Right lobe of liver (tissue), 6 donors: ENCODE measurements around the gene ADARB2. TPM values are rescaled to one million over a fixed set of nuclear protein-coding genes. Genes with fewer than 3 reads are reported as not detected.
A peak's percentile ranks its signal among the peaks of the same experiment; 100 is the strongest.

Experiments
- ATAC-seq, 4 donors: fragments of 200-7000 bp; cut with Tn5 transposase; one replicate each; pipeline ENCODE4 v1.9.1; 2020; ENCODE audit warnings: mild to moderate bottlenecking in 4 of 4, moderate library complexity in 4 of 4
- DNase-seq, 3 donors: peaks; one replicate each; pipeline ENCODE4 v3.0.0-alpha.2; 2020
- H3K27ac ChIP-seq, 3 donors: fragments of 200-600 bp; one replicate each; pipeline ENCODE4 v1.8.0; 2022
- H3K27me3 ChIP-seq, 2 donors: fragments of 200-600 bp; one replicate each; pipeline ENCODE4 v1.8.0; 2022
- H3K36me3 ChIP-seq, 4 donors: fragments of 200-600 bp; sonication (generic) in 1 of 4; one replicate each; pipeline versions ENCODE4 v1.5.1 to v1.8.0; 2017 to 2022; ENCODE audit warnings: control low read depth in 1 of 4
- H3K4me1 ChIP-seq, 4 donors: fragments of 200-600 bp; sonication (generic) in 1 of 4; one replicate each; pipeline versions ENCODE4 v1.5.1 to v1.8.0; 2017 to 2022; ENCODE audit warnings: control low read depth in 1 of 4
- H3K4me3 ChIP-seq, 3 donors: fragments of 200-600 bp; one replicate each; pipeline ENCODE4 v1.8.0; 2022
- H3K9me3 ChIP-seq, 4 donors: fragments of 200-600 bp; sonication (generic) in 1 of 4; one replicate each; pipeline versions ENCODE4 v1.5.1 to v1.8.0; 2017 to 2022; ENCODE audit warnings: control low read depth in 1 of 4
- POLR2A ChIP-seq: fragments of 450-650 bp; IDR thresholded peaks from one replicate; pipeline ENCODE4 v1.6.1; 2017; ENCODE audit warnings: antibody characterized with exemption, mild to moderate bottlenecking
- WGBS: methylation state at CpG from one replicate; pipeline ENCODE4 v1.1.6; 2018; ENCODE audit warnings: low coverage, low lambda C conversion rate; ENCODE audit not compliant: insufficient coverage; ENCODE audit errors: missing lambda C conversion rate; 5-methylcytosine and 5-hydroxymethylcytosine counted together
- intact Hi-C, 2 donors: fragments of 100-400 bp; cut with DNase I; formaldehyde crosslinking; loops; one replicate each; pipeline versions ENCODE4 v1.11.2 to v1.14.1; 2022
- total RNA-seq, 6 experiments: library from RNA; depleted of rRNA in 2 of 6; stranded (reverse); fragments of >200 nt in 2 of 6; fragmentation: NEBNext Ultra II Directional in 3 of 6; extraction: Animal tissue kit (Norgen Biotek cat#: 25700) in 3 of 6; gene quantifications; one replicate each; pipeline versions ENCODE4 v1.1.0 to v1.2.4, GENCODE V29; 2016 to 2023
- TF ChIP-seq, protein P1 (sequence below), 4 donors: fragments of 200-600 bp in 3 of 4; fragments of 450-650 bp in 1 of 4; IDR thresholded peaks; one replicate each; pipeline versions ENCODE4 v1.5.1 to v1.8.0; 2016 to 2022; ENCODE audit warnings: antibody characterized with exemption in 4 of 4, mild to moderate bottlenecking in 2 of 4
- donor health status: DM: no; HTN: yes; CAD: no.
- donor health status: DM: no; HTN: no; CAD: no.
- donor health status: DM: no; HTN: no; CAD: no.
- donor health status: DM: no; HTN: yes; CAD: no.
- donor health status: DM: no; HTN: yes; CAD: no.

Gene ADARB2
- total RNA-seq, 6 experiments from 2014 or later = 0.07 to 0.68 (median 0.42) TPM

- ATAC-seq (no peak), DNase-seq (no peak)
- Histone ChIP-seq H3K27ac (no peak overlapping the region), H3K4me1 (no peaks in the 10 kb centered on the region), H3K9me3 (no peaks in the 10 kb centered on the region), H3K27me3 (no peaks in the 10 kb centered on the region), H3K36me3 (no peaks in the 10 kb centered on the region), H3K4me3 (no peak overlapping the region)
- intact Hi-C loops = no loop called here
- TF ChIP-seq POLR2A = no peak
- TF ChIP-seq, protein P1, sequence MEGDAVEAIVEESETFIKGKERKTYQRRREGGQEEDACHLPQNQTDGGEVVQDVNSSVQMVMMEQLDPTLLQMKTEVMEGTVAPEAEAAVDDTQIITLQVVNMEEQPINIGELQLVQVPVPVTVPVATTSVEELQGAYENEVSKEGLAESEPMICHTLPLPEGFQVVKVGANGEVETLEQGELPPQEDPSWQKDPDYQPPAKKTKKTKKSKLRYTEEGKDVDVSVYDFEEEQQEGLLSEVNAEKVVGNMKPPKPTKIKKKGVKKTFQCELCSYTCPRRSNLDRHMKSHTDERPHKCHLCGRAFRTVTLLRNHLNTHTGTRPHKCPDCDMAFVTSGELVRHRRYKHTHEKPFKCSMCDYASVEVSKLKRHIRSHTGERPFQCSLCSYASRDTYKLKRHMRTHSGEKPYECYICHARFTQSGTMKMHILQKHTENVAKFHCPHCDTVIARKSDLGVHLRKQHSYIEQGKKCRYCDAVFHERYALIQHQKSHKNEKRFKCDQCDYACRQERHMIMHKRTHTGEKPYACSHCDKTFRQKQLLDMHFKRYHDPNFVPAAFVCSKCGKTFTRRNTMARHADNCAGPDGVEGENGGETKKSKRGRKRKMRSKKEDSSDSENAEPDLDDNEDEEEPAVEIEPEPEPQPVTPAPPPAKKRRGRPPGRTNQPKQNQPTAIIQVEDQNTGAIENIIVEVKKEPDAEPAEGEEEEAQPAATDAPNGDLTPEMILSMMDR (IDR thresholded peaks at IDR 0.05) = no peak
- 93% methylated on average over 9 of the region's 15 CpGs for WGBS
Measured at GRCh38 chr10:1270906-1271305, 466.4 kb downstream of the ADARB2 start.

- WGBS = 68% methylated on average over 9 of the region's 9 CpGs
- no peaks in the 10 kb centered on the region for H3K27me3 ChIP-seq
- DNase-seq (no peak), ATAC-seq (no peak)
- H3K27ac ChIP-seq = no peak overlapping the region
- H3K4me3 ChIP-seq = no peak overlapping the region
- H3K9me3 ChIP-seq = no peaks in the 10 kb centered on the region
- no peaks in the 10 kb centered on the region for H3K36me3 ChIP-seq
- TF ChIP-seq, protein P1 (IDR thresholded peaks at IDR 0.05) = no peak
- no peak for TF ChIP-seq POLR2A
- intact Hi-C loops = no loop called here
- H3K4me1 ChIP-seq = no peaks in the 10 kb centered on the region
Measured at GRCh38 chr10:1270490-1270889, 466.8 kb downstream of the ADARB2 start.

GRCh38 chr10:1268831-1269230 is 468.5 kb downstream of the ADARB2 start:
- ATAC-seq = peak in 2 of 4 donors; percentile 26 to 47

GRCh38 chr10:1267568-1267967 is 469.8 kb downstream of the ADARB2 start:
- Histone ChIP-seq H3K36me3 (no peaks in the 10 kb centered on the region), H3K9me3 (no peaks in the 10 kb centered on the region), H3K4me3 (no peak overlapping the region), H3K27me3 (no peaks in the 10 kb centered on the region), H3K27ac (no peak overlapping the region), H3K4me1 (no peaks in the 10 kb centered on the region)
- DNase-seq (no peak), ATAC-seq (no peak)
- TF ChIP-seq, protein P1 (IDR thresholded peaks at IDR 0.05) = no peak
- 51% methylated on average over 7 of the region's 7 CpGs for WGBS
- intact Hi-C loops = no loop called here

More at GRCh38 chr10:1268831-1269230, 468.5 kb downstream of the ADARB2 start:
- no peak for TF ChIP-seq POLR2A
- TF ChIP-seq, protein P1 (IDR thresholded peaks at IDR 0.05) = no peak
- Histone ChIP-seq H3K4me3 (no peak overlapping the region), H3K27me3 (no peaks in the 10 kb centered on the region), H3K9me3 (no peaks in the 10 kb centered on the region), H3K36me3 (no peaks in the 10 kb centered on the region), H3K4me1 (no peaks in the 10 kb centered on the region), H3K27ac (no peak overlapping the region)
- DNase-seq = no peak
- intact Hi-C loops = no loop called here
- 50% methylated on average over 1 of the region's 1 CpG for WGBS

GRCh38 chr10:1267148-1267547 is 470.2 kb downstream of the ADARB2 start:
- 56% methylated on average over 8 of the region's 8 CpGs for WGBS
- Histone ChIP-seq H3K27ac (no peak overlapping the region), H3K4me1 (no peaks in the 10 kb centered on the region), H3K9me3 (no peaks in the 10 kb centered on the region), H3K27me3 (no peaks in the 10 kb centered on the region), H3K36me3 (no peaks in the 10 kb centered on the region), H3K4me3 (no peak overlapping the region)
- ATAC-seq = no peak
- intact Hi-C loops = no loop called here
- no peak for DNase-seq
- no peak for TF ChIP-seq POLR2A
- TF ChIP-seq, protein P1 (IDR thresholded peaks at IDR 0.05) = no peak
